HG02938 (cell line): Measurements from ENCODE around the gene PLEKHA3.
"Not testable (repeated sequence)": the region's sequence is repeated elsewhere in the genome, so short reads cannot be mapped to it uniquely, and the experiment has no call there.

Experiments used
- ATAC-seq: cut with Tn5 transposase; IDR thresholded peaks from one replicate; pipeline ENCODE4 v1.9.1; 2021; ENCODE audit warnings: mild to moderate bottlenecking, moderate library complexity; ENCODE audit not compliant: unreplicated experiment

Gene PLEKHA3

DNA sequence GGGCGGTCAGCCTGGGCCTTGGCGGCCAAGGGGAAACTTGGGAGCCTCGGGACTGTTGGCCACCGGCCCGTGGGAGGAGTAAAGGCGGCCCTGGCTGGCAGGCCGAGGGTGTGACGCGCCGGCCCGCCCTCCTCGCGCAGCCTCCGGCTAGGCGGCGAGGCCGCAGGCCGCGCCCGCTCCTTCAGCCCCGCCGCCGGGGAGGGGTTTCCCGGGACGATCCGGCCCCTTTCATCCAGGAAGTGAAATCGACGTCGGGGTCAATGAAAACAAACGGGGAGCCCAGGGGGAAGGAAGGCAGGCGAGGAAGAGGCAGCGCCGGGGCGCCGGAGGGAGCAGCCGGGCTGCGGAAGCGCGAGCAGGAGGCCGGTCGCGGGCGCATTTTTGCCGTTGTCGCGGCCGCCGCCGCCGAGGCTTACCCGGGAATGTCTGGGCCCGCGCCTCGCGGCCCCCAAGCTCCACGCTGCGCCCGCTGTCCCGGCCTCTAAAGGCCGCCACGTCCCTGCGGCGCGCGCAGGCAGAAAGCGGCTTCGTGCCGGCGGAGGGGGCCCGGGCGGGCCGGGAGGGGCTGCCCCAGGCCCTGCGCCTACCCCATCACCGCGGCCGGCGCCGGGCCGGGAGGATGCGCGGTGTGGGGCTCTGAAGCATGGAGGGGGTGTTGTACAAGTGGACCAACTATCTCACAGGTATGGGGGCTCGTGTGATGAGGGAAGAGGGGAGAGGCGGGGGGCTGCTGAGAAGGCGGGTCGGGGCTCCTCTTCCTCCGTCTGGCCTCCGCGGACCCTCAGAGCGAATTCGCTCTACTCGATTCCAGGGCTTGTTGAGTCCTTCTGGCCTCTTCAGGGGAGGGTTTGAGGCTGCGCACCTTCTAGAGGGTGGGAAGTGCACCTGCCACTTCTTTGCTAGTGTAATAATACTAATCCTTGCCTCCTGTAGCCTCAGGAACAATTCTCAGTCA is at the start of gene PLEKHA3:
Gene PLEKHA3 (plus strand): TSS at position 231 of the 955 bp plus-strand sequence. CDS start 413 bp downstream, at position 644.
- ATAC-seq: peak; percentile 45

GRCh38 chr2:178436662-178437061 is 43.6 kb upstream of the PLEKHA3 start:
- no peak for ATAC-seq

GRCh38 chr2:178441426-178441825 is 38.8 kb upstream of the PLEKHA3 start:
- ATAC-seq: no peak

DNA sequence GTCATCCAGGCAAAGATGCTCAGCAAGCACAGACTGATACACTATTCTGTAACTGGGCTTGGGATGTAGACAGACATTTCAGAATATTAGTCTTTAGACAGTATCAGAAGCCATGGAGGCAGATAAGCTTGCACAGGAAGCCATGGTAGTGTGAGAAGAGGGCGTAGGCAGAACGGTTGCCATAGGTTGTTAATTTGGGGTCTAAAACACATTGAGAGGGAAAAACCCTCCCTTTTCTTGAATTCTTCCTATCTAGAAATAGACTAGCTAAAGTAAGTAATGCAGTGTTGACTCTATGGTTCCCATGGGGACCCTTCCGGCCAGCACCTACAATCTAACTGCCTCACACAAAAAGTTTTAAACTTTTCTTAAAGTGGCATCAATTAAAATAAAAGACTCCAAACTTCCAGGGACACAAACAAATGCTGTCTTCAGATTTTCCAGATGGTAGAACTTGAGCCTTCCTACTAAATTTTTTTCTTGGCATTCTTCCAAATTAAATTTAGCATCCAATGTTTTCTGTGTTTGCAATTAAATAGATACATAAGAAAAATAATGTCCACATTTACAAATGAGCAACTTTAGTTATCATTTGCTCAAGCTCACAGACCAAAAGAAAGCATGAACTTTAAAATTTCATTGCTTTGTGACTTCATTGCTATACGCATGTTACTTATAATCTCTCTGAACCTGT is 31.1 kb upstream of the PLEKHA3 start:
- no peak for ATAC-seq

DNA sequence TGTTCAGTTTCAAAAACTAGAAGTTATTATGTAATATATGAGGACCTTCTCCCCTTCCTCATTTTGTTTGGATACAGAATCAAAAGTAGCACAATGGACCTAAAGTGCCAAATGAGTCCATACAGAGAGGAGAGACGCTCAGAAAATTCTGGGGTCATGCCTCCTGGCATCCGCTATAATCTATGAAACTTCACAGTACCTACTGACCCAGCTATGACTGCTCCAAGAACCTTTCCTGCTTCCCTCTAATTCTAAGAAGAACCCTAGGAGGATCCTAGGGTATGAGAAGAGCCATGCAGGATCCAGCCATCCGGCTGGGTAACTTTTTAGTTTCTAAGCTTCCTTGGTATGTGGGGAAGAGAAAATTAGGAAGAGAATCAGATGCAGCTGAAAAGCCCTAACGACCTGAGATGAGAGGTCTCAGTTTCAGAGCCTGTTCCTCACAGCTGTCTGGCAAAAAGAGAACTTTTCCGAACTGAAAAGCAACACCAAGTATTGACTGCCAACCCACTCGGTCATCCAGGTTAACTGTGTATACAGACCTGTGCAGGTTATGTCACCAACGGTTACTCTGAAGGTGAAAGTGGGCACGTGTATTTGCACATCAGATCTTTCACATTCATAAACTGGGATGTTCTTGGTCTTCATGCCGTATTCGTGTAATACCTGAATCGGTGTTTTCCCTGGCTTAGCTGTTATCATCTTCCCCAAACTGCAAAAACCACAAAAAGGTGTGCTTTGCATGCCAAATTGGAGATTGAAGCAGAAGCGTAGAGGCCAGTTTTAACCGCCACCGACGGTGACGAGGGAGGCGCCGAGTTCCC is 30.3 kb upstream of the PLEKHA3 start:
- ATAC-seq: peak; percentile 18

- ATAC-seq: peak; percentile 47
These were observed 29.8 kb upstream of the PLEKHA3 start for GRCh38 chr2:178450524-178450773.

GRCh38 chr2:178450774-178451525 is 29.3 kb upstream of the PLEKHA3 start, which contains the start of the genes PJVK and PRKRA:
Gene PJVK, plus strand, starts transcription at chr2:178451378. Its CDS starts 2,032 bp downstream, at chr2:178453410.
Gene PRKRA, minus strand, starts transcription at chr2:178451175. Its CDS starts 145 bp downstream, at chr2:178451030.
- peak; percentile 80 for ATAC-seq

- no peak for ATAC-seq
These were observed 27.9 kb upstream of the PLEKHA3 start for GRCh38 chr2:178452334-178452733.

- ATAC-seq: no peak
These were observed 27.4 kb upstream of the PLEKHA3 start for GRCh38 chr2:178452870-178453269.

DNA sequence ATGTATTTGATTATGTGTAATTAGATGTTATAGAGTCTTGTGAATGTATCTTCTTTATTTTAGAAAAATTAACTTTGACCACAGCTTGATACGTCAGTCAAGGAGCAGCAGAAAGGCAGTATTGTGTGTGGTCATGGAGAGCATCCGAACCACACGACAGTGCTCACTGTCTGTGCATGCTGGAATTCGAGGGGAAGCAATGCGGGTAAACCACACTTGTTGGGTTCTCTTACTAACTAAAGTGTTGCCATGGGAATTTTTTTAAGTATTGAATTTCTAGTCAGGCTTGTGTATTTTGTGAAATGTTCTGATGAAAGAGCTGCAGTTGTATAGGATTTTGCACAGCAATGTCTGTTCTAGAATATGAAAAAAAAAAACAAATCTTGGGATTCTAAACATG is 24.3 kb upstream of the PLEKHA3 start:
- ATAC-seq: no peak

DNA sequence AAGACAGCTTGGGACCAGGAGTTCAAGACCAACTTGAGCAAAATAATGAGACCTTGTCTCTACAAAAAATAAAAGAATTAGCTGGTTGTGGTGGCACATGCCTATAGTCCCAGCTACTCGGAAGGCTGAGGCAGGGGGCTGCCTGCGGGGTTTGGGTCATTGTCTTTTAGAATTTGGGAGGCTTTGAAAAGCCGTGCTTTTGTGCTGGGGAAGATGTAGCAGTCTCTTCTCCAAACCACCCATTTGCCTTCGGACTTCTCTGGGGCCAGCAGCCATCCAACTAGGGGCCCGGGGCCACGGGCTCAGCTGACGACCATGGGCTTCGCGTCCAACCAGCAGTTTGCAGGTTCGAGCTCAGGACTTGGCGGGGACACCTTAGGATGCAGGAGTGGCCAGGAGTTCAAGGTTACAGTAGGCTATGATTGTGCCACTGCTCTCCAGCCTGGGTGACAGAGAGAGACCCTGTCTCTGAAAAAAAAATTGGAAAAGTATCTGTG is 22.8 kb upstream of the PLEKHA3 start:
- ATAC-seq: no peak

- ATAC-seq: no peak
These were observed 10.9 kb upstream of the PLEKHA3 start for GRCh38 chr2:178469219-178469849.

GRCh38 chr2:178471313-178471712 is 8.9 kb upstream of the PLEKHA3 start:
- not testable (repeated sequence) for ATAC-seq

- no peak for ATAC-seq
These were observed 6.9 kb upstream of the PLEKHA3 start for GRCh38 chr2:178473373-178473772.

- ATAC-seq: no peak
These were observed 6.3 kb upstream of the PLEKHA3 start for GRCh38 chr2:178473931-178474330.

- no peak for ATAC-seq
These were observed 5.7 kb upstream of the PLEKHA3 start for GRCh38 chr2:178474560-178474959.

- no peak for ATAC-seq
These were observed 3.8 kb upstream of the PLEKHA3 start for GRCh38 chr2:178476477-178476876.

GRCh38 chr2:178477443-178478129 is 2.7 kb upstream of the PLEKHA3 start:
- ATAC-seq: no peak

DNA sequence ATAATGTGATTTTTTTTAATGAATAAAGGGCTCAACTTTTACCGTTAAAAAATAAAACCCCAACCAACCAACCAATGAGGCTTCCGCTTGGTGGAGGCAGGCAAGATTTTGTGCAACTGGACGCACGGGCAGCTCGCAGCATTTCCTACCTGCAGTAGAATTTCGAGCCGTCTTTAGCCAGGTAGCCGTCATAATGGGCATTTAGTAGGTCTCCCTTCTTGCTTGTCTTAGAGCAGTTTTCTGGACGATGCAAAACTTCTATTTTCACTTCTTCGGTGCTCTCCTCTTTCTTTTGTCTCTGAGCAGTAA is 2.2 kb upstream of the PLEKHA3 start:
- ATAC-seq: peak; percentile 5
